A673 (cell line): ENCODE results near the gene KRTAP2-3. TPM values are rescaled to one million over a fixed set of nuclear protein-coding genes. Genes with fewer than 3 reads are reported as not detected.

Experiments used
- BruUV-seq: library from RNA; stranded (reverse); fragments of 400-500 nt; replicated peaks from 2 replicates; lab custom pipeline; 2021; lab: Mats Ljungman, UMichigan
- CTCF ChIA-PET: fragments of 300-600 bp; sonication (Branson Sonifier 250); formaldehyde crosslinking; loops from one replicate; lab custom pipeline; 2022; ENCODE audit warnings: antibody characterized with exemption; lab: Charles Lee
- POLR2A ChIA-PET: fragments of 300-600 bp; sonication (Branson Sonifier 250); formaldehyde crosslinking; loops from one replicate; lab custom pipeline; 2022; ENCODE audit warnings: antibody characterized with exemption; ENCODE audit not compliant: low non-redundant PET; lab: Charles Lee
- DNase-seq: peaks from one replicate; pipeline ENCODE4 v3.0.0-alpha.2; 2015; ENCODE audit warnings: low spot score
- H3K27ac ChIP-seq: fragments of 200-600 bp; sonication (generic); 2 replicates; pipeline ENCODE4 v1.5.1; 2016; ENCODE audit warnings: mixed run types, low read depth, mild to moderate bottlenecking, mixed read lengths, antibody characterized with exemption, low read length; ENCODE audit not compliant: poor library complexity, severe bottlenecking
- H3K27me3 ChIP-seq: fragments of 200-600 bp; sonication (generic); replicated peaks from 2 replicates; pipeline ENCODE4 v1.6.1; 2017; ENCODE audit warnings: mixed run types, low read depth, mild to moderate bottlenecking, mixed read lengths, antibody characterized with exemption, low read length; ENCODE audit not compliant: insufficient read depth, poor library complexity
- H3K36me3 ChIP-seq: fragments of 200-600 bp; sonication (generic); 2 replicates; pipeline ENCODE4 v1.6.1; 2016; ENCODE audit warnings: mixed run types, mild to moderate bottlenecking, mixed read lengths, antibody characterized with exemption, low read length; ENCODE audit not compliant: insufficient read depth, poor library complexity, severe bottlenecking
- H3K4me1 ChIP-seq: fragments of 200-600 bp; sonication (generic); 2 replicates; pipeline ENCODE4 v1.6.1; 2017; ENCODE audit warnings: mixed run types, mild to moderate bottlenecking, mixed read lengths, antibody characterized with exemption, low read length; ENCODE audit not compliant: insufficient read depth, poor library complexity, severe bottlenecking
- H3K4me3 ChIP-seq: fragments of 200-600 bp; sonication (generic); 2 replicates; pipeline ENCODE4 v1.5.1; 2016; ENCODE audit warnings: low read depth, mixed run types, mild to moderate bottlenecking, mixed read lengths, low read length; ENCODE audit not compliant: poor library complexity, severe bottlenecking
- H3K9me3 ChIP-seq: fragments of 200-600 bp; sonication (generic); 2 replicates; pipeline ENCODE4 v1.6.1; 2016; ENCODE audit warnings: mixed run types, low read depth, mild to moderate bottlenecking, mixed read lengths, antibody characterized with exemption, low read length; ENCODE audit not compliant: poor library complexity, severe bottlenecking
- CTCF ChIP-seq: fragments of 300-800, 200-600 bp; sonication (generic); conservative IDR thresholded peaks from 2 replicates; pipeline ENCODE4 v1.5.1; 2017; ENCODE audit warnings: low read depth, mild to moderate bottlenecking, antibody characterized with exemption, low read length, moderate library complexity, mixed read lengths
- EZH2 ChIP-seq: fragments of 200-600 bp; sonication (generic); IDR thresholded peaks from 2 replicates; pipeline ENCODE4 v1.6.1; 2017; ENCODE audit warnings: borderline replicate concordance, low read depth, mild to moderate bottlenecking, mixed read lengths, antibody characterized with exemption, low read length; ENCODE audit not compliant: poor library complexity, severe bottlenecking
- intact Hi-C: fragments of 100-400 bp; cut with micrococcal nuclease; formaldehyde crosslinking; loops from one replicate; pipeline ENCODE4 v1.10.0; 2022; ENCODE audit not compliant: unreplicated experiment
- total RNA-seq: library from RNA; stranded (reverse); gene quantifications from 2 replicates; pipeline ENCODE4 v1.2.3, GENCODE V29; 2021

Gene KRTAP2-3
- total RNA-seq, 1 experiment from 2014 or later, result not detected

- no peaks in the 10 kb centered on the region for H3K27me3 ChIP-seq
- no peak overlapping the region for H3K27ac ChIP-seq
- BruUV-seq, result no TSS peak
- H3K9me3 ChIP-seq, result no peaks in the 10 kb centered on the region
- ChIA-PET CTCF (no interaction called here), POLR2A (no interaction called here)
- H3K36me3 ChIP-seq, result no peaks in the 10 kb centered on the region
- no peak for DNase-seq
- no peak overlapping the region for H3K4me3 ChIP-seq
- intact Hi-C loops, result no loop called here
- no peaks in the 10 kb centered on the region for H3K4me1 ChIP-seq
- TF ChIP-seq CTCF (no peak), EZH2 (no peak)
These were observed 11.9 kb upstream of the KRTAP2-3 start for GRCh38 chr17:41071606-41072360.

- Histone ChIP-seq H3K9me3 (no peaks in the 10 kb centered on the region), H3K27ac (no peak overlapping the region), H3K36me3 (no peaks in the 10 kb centered on the region), H3K4me3 (no peak overlapping the region), H3K4me1 (no peaks in the 10 kb centered on the region), H3K27me3 (no peaks in the 10 kb centered on the region)
- POLR2A ChIA-PET, result no interaction called here
- no TSS peak for BruUV-seq
- intact Hi-C loops, result no loop called here
- TF ChIP-seq CTCF (no peak), EZH2 (no peak)
- CTCF ChIA-PET, result no interaction called here
- no peak for DNase-seq
These were observed 9.1 kb upstream of the KRTAP2-3 start for GRCh38 chr17:41069031-41069430.

- Histone ChIP-seq H3K27me3 (no peaks in the 10 kb centered on the region), H3K27ac (no peak overlapping the region), H3K9me3 (no peaks in the 10 kb centered on the region), H3K4me3 (no peak overlapping the region), H3K36me3 (no peaks in the 10 kb centered on the region), H3K4me1 (no peaks in the 10 kb centered on the region)
- intact Hi-C loops, result no loop called here
- CTCF ChIA-PET, result no interaction called here
- no peak for TF ChIP-seq EZH2
- no peak for TF ChIP-seq CTCF
- DNase-seq, result no peak
- POLR2A ChIA-PET, result no interaction called here
- no TSS peak for BruUV-seq
These were observed 7.4 kb upstream of the KRTAP2-3 start for GRCh38 chr17:41067281-41067680.
